Measurements from ENCODE around the gene MAD2L1.

GRCh38 chr4:120010646-120011045 is 56.0 kb downstream of the MAD2L1 start:
- TF ChIP-seq CTCF (IDR thresholded peaks at IDR 0.05) (no peak), POLR2A (IDR thresholded peaks at IDR 0.05) (no peak)

All from body of pancreas (tissue), 4 donors.